Tibial nerve (tissue), 4 donors: ENCODE results near the gene ADAM33. TPM values are rescaled to one million over a fixed set of nuclear protein-coding genes. Genes with fewer than 3 reads are reported as not detected.

Experiments
- DNase-seq, 2 donors: peaks; one replicate each; pipeline ENCODE4 v3.0.0-alpha.2; 2019; ENCODE audit warnings: low spot score in 2 of 2
- H3K27ac ChIP-seq, 4 donors: fragments of 200-600 bp; sonication (generic) in 3 of 4; one replicate each; pipeline ENCODE4 v1.5.1; 2017 to 2019; ENCODE audit warnings: mild to moderate bottlenecking in 1 of 4
- H3K27me3 ChIP-seq, 2 donors: fragments of 200-600 bp; sonication (generic) in 1 of 2; one replicate each; pipeline versions ENCODE4 v1.5.1 to v1.6.0; 2017 to 2019
- H3K36me3 ChIP-seq, 3 donors: fragments of 200-600 bp; sonication (generic); one replicate each; pipeline ENCODE4 v1.5.1; 2018 to 2019
- H3K4me1 ChIP-seq, 4 donors: fragments of 200-600 bp; sonication (generic) in 3 of 4; one replicate each; pipeline ENCODE4 v1.5.1; 2017 to 2019
- H3K4me3 ChIP-seq, 4 donors: fragments of 200-600 bp; sonication (generic) in 3 of 4; one replicate each; pipeline ENCODE4 v1.5.1; 2017 to 2019; ENCODE audit warnings: mild to moderate bottlenecking in 1 of 4, moderate library complexity in 1 of 4
- H3K9me3 ChIP-seq, 4 donors: fragments of 200-600 bp; sonication (generic) in 3 of 4; one replicate each; pipeline ENCODE4 v1.5.1; 2017 to 2019
- CTCF ChIP-seq, 5 experiments: fragments of 200-600 bp in 3 of 5; fragments of 450-650 bp in 2 of 5; sonication (generic) in 3 of 5; IDR thresholded peaks; one replicate each; pipeline ENCODE4 v1.5.1; 2016 to 2019; ENCODE audit warnings: antibody characterized with exemption in 5 of 5, mild to moderate bottlenecking in 3 of 5, moderate library complexity in 2 of 5
- EP300 ChIP-seq, 2 donors: sonication (generic); formaldehyde crosslinking; IDR thresholded peaks; one replicate each; pipeline ENCODE4 v1.6.1; 2017; ENCODE audit warnings: antibody characterized with exemption in 2 of 2, mild to moderate bottlenecking in 1 of 2
- POLR2A ChIP-seq, 2 donors: fragments of 450-650 bp; IDR thresholded peaks; one replicate each; pipeline ENCODE4 v1.6.1; 2017; ENCODE audit warnings: antibody characterized with exemption in 2 of 2, mild to moderate bottlenecking in 2 of 2, moderate library complexity in 2 of 2
- WGBS, 2 donors: methylation state at CpG; one replicate each; pipeline ENCODE4 v1.1.5; 2018; 5-methylcytosine and 5-hydroxymethylcytosine counted together
- total RNA-seq, 4 donors: library from RNA; depleted of rRNA; stranded (reverse); fragments of >200 nt; gene quantifications; one replicate each; pipeline ENCODE4 v1.1.0, GENCODE V29; 2016

The ADAM33 gene
- 100 to 1,000 TPM; 162 to 385 (median 274) TPM for total RNA-seq

- 21% methylated on average over 23 to 36 of the region's 65 CpGs for WGBS, 2 donors
- Histone ChIP-seq H3K27ac (peak within 1 kb of the TSS; percentile 37 to 93 (median 72)), H3K4me1 (peaks cover 0 to 68% (median 33%) of the 10 kb centered on the region in 4 donors), H3K36me3 (no peaks in the 10 kb centered on the region), H3K9me3 (no peaks in the 10 kb centered on the region), H3K4me3 (peak within 1 kb of the TSS; percentile 34 to 72 (median 46)), H3K27me3 (peaks cover 0 to 16% of the 10 kb centered on the region in 2 donors)
- TF ChIP-seq POLR2A (IDR thresholded peaks at IDR 0.05) (peak in 1 of 2 donors; percentile 22), EP300 (IDR thresholded peaks at IDR 0.05) (peak in 1 of 2 donors; percentile 23), CTCF (IDR thresholded peaks at IDR 0.05) (peak in 1 of 5 experiments; percentile 39)
- DNase-seq, result peak; percentile 25 to 44
These were observed at the start of gene ADAM33 for GRCh38 chr20:3681931-3682781. Gene ADAM33 (minus strand): TSS chr20:3682010. CDS start chr20:3682004, 6 bp downstream.

- DNase-seq, result no peak
- no peak overlapping the region for H3K4me3 ChIP-seq
- no peaks in the 10 kb centered on the region for H3K36me3 ChIP-seq
- peaks cover 0 to 48% (median 5%) of the 10 kb centered on the region in 4 donors for H3K4me1 ChIP-seq
- H3K27ac ChIP-seq, result no peak overlapping the region
- TF ChIP-seq EP300 (IDR thresholded peaks at IDR 0.05) (no peak), CTCF (IDR thresholded peaks at IDR 0.05) (no peak), POLR2A (IDR thresholded peaks at IDR 0.05) (no peak)
- peaks cover 0 to 11% of the 10 kb centered on the region in 2 donors for H3K27me3 ChIP-seq
- H3K9me3 ChIP-seq, result no peaks in the 10 kb centered on the region
- WGBS, 2 donors, result 77 to 85% methylated on average over 12 of the region's 12 CpGs
These were observed 49.2 kb upstream of the ADAM33 start for GRCh38 chr20:3730803-3731672.

GRCh38 chr20:3729811-3730540 lies 48.2 kb upstream of the ADAM33 start:
- H3K4me1 ChIP-seq, result peaks cover 0 to 41% (median 5%) of the 10 kb centered on the region in 4 donors
- TF ChIP-seq EP300 (IDR thresholded peaks at IDR 0.05), result no peak
- TF ChIP-seq POLR2A (IDR thresholded peaks at IDR 0.05), result no peak
- no peak for TF ChIP-seq CTCF (IDR thresholded peaks at IDR 0.05)
- H3K27ac ChIP-seq, result no peak overlapping the region
- no peak overlapping the region for H3K4me3 ChIP-seq
- H3K9me3 ChIP-seq, result no peaks in the 10 kb centered on the region
- WGBS, 2 donors, result 68 to 77% methylated on average over 8 of the region's 8 CpGs
- no peaks in the 10 kb centered on the region for H3K36me3 ChIP-seq
- peaks cover 0 to 11% of the 10 kb centered on the region in 2 donors for H3K27me3 ChIP-seq
- DNase-seq, result no peak

DNA sequence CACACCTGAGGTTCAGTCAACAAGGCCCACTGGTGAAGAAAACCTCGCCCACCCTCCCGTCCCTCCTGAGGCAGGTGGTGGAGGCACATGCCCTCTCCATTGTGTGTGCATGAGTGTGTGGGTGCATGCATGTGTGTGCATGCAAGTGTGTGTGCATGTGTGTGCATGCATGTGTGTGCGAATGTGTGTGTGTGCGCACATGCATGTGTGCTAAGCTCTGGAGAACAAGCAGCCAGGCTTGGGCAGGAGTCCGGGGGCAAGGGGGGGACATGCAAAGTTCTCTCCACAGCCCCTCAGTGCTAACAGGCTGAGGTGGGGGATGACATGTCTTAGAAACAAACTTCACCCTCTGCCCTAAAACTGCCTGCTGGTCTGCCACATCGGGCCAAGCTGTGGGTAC lies 47.6 kb upstream of the ADAM33 start:
- Histone ChIP-seq H3K4me3 (no peak overlapping the region), H3K36me3 (no peaks in the 10 kb centered on the region), H3K27ac (no peak overlapping the region), H3K9me3 (no peaks in the 10 kb centered on the region), H3K27me3 (peaks cover 0 to 11% of the 10 kb centered on the region in 2 donors), H3K4me1 (peaks cover 0 to 36% (median 4%) of the 10 kb centered on the region in 4 donors)
- DNase-seq, result no peak
- WGBS, 2 donors, result 91 to 95% methylated on average over 5 to 6 of the region's 6 CpGs
- TF ChIP-seq EP300 (IDR thresholded peaks at IDR 0.05) (no peak), POLR2A (IDR thresholded peaks at IDR 0.05) (no peak), CTCF (IDR thresholded peaks at IDR 0.05) (no peak)
